ENCODE results near the gene PYY.
"Not testable (repeated sequence)": the region's sequence is repeated elsewhere in the genome, so short reads cannot be mapped to it uniquely, and the experiment has no call there.

Gene PYY

GRCh38 chr17:43982171-43982570 lies 28.4 kb upstream of the PYY start:
- in situ Hi-C loops (cut with HindIII; ENCODE audit: low pct_ligation_motif_present, low pct_unique_long_range_greater_than_20kb, low sequenced_read_pairs): no loop called here
- DNase-seq: peak; percentile 50

GRCh38 chr17:43979671-43980070 lies 25.9 kb upstream of the PYY start:
- DNase-seq: no peak
- in situ Hi-C loops (cut with HindIII; ENCODE audit: low pct_ligation_motif_present, low pct_unique_long_range_greater_than_20kb, low sequenced_read_pairs): no loop called here

- no peak for DNase-seq
- in situ Hi-C loops (cut with HindIII; ENCODE audit: low pct_ligation_motif_present, low pct_unique_long_range_greater_than_20kb, low sequenced_read_pairs): no loop called here
These were observed 25.3 kb upstream of the PYY start for GRCh38 chr17:43979011-43979410.

GRCh38 chr17:43978078-43978477 lies 24.3 kb upstream of the PYY start:
- in situ Hi-C loops (cut with HindIII; ENCODE audit: low pct_ligation_motif_present, low pct_unique_long_range_greater_than_20kb, low sequenced_read_pairs): no loop called here
- no peak for DNase-seq

- in situ Hi-C loops (cut with HindIII; ENCODE audit: low pct_ligation_motif_present, low pct_unique_long_range_greater_than_20kb, low sequenced_read_pairs): no loop called here
- no peak for DNase-seq
These were observed 23.5 kb upstream of the PYY start for GRCh38 chr17:43976963-43977837.

- DNase-seq: no peak
- in situ Hi-C loops (cut with HindIII; ENCODE audit: low pct_ligation_motif_present, low pct_unique_long_range_greater_than_20kb, low sequenced_read_pairs): no loop called here
These were observed 22.2 kb upstream of the PYY start for GRCh38 chr17:43975898-43976297.

- in situ Hi-C loops (cut with HindIII; ENCODE audit: low pct_ligation_motif_present, low pct_unique_long_range_greater_than_20kb, low sequenced_read_pairs): no loop called here
- DNase-seq: no peak
These were observed 20.9 kb upstream of the PYY start for GRCh38 chr17:43974382-43975266.

GRCh38 chr17:43972444-43973212 lies 18.9 kb upstream of the PYY start:
- DNase-seq; in situ Hi-C loops (cut with HindIII; ENCODE audit: low pct_ligation_motif_present, low pct_unique_long_range_greater_than_20kb, low sequenced_read_pairs): not testable (repeated sequence)

- in situ Hi-C loops (cut with HindIII; ENCODE audit: low pct_ligation_motif_present, low pct_unique_long_range_greater_than_20kb, low sequenced_read_pairs); DNase-seq: not testable (repeated sequence)
These were observed 17.7 kb upstream of the PYY start for GRCh38 chr17:43971436-43971835.

GRCh38 chr17:43970366-43970765 lies 16.6 kb upstream of the PYY start:
- in situ Hi-C loops (cut with HindIII; ENCODE audit: low pct_ligation_motif_present, low pct_unique_long_range_greater_than_20kb, low sequenced_read_pairs): no loop called here
- DNase-seq: no peak

GRCh38 chr17:43967251-43967875 lies 13.6 kb upstream of the PYY start:
- DNase-seq: no peak
- in situ Hi-C loops (cut with HindIII; ENCODE audit: low pct_ligation_motif_present, low pct_unique_long_range_greater_than_20kb, low sequenced_read_pairs): no loop called here

GRCh38 chr17:43966276-43966675 lies 12.5 kb upstream of the PYY start:
- peak; percentile 61 for DNase-seq
- in situ Hi-C loops (cut with HindIII; ENCODE audit: low pct_ligation_motif_present, low pct_unique_long_range_greater_than_20kb, low sequenced_read_pairs): no loop called here

- in situ Hi-C loops (cut with HindIII; ENCODE audit: low pct_ligation_motif_present, low pct_unique_long_range_greater_than_20kb, low sequenced_read_pairs): no loop called here
- DNase-seq: no peak
These were observed 8.7 kb upstream of the PYY start for GRCh38 chr17:43962479-43962878.

- in situ Hi-C loops (cut with HindIII; ENCODE audit: low pct_ligation_motif_present, low pct_unique_long_range_greater_than_20kb, low sequenced_read_pairs): no loop called here
- DNase-seq: no peak
These were observed 8.2 kb upstream of the PYY start for GRCh38 chr17:43961954-43962353.

- in situ Hi-C loops (cut with HindIII; ENCODE audit: low pct_ligation_motif_present, low pct_unique_long_range_greater_than_20kb, low sequenced_read_pairs); DNase-seq: not testable (repeated sequence)
These were observed 7.6 kb upstream of the PYY start for GRCh38 chr17:43961292-43961691.

- in situ Hi-C loops (cut with HindIII; ENCODE audit: low pct_ligation_motif_present, low pct_unique_long_range_greater_than_20kb, low sequenced_read_pairs): no loop called here
- DNase-seq: no peak
These were observed 5.1 kb upstream of the PYY start for GRCh38 chr17:43958748-43959352.

GRCh38 chr17:43956222-43956621 lies 2.5 kb upstream of the PYY start:
- no peak for DNase-seq
- in situ Hi-C loops (cut with HindIII; ENCODE audit: low pct_ligation_motif_present, low pct_unique_long_range_greater_than_20kb, low sequenced_read_pairs): no loop called here

Measured in ACHN (cell line).